Activated CD8-positive, alpha-beta T cell treated with anti-CD3 and anti-CD28 coated beads, Interleukin-2, amount 10 ng/mL, durations not matched to agents 7 days and 5 days (primary cell): ENCODE data around the gene SEMA4C. TPM values are rescaled to one million over a fixed set of nuclear protein-coding genes. Genes with fewer than 3 reads are reported as not detected.

ENCODE experiments used
- ATAC-seq: fragments of 150-1000 bp; cut with Tn5 transposase; one replicate; pipeline ENCODE4 v1.10.0; 2021; ENCODE audit warnings: moderate library complexity
- CTCF ChIA-PET: fragments of 350-600 bp; sonication (Branson Sonifier 250); formaldehyde crosslinking; loops from one replicate; lab custom pipeline; 2021; ENCODE audit warnings: antibody characterized with exemption; lab: Charles Lee
- POLR2A ChIA-PET: fragments of 350-600 bp; sonication (Branson Sonifier 250); formaldehyde crosslinking; loops from one replicate; lab custom pipeline; 2021; ENCODE audit warnings: antibody characterized with exemption; lab: Charles Lee
- DNase-seq: peaks from one replicate; pipeline ENCODE4 v3.0.0-alpha.2; 2020
- H3K27ac Mint-ChIP-seq: one replicate; pipeline ENCODE4 v1.8.0; 2021; ENCODE audit warnings: mild to moderate bottlenecking, mixed read lengths
- H3K27me3 Mint-ChIP-seq: one replicate; pipeline ENCODE4 v1.8.0; 2021; ENCODE audit warnings: low read depth, mixed read lengths
- H3K36me3 Mint-ChIP-seq: one replicate; pipeline ENCODE4 v1.8.0; 2021; ENCODE audit warnings: low read depth, mixed read lengths
- H3K4me1 Mint-ChIP-seq: one replicate; pipeline ENCODE4 v1.8.0; 2021; ENCODE audit warnings: low read depth, mixed read lengths
- H3K4me3 Mint-ChIP-seq: one replicate; pipeline ENCODE4 v1.8.0; 2021; ENCODE audit warnings: mild to moderate bottlenecking, mixed read lengths
- H3K9me3 Mint-ChIP-seq: one replicate; pipeline ENCODE4 v1.8.0; 2022; ENCODE audit warnings: mixed read lengths; ENCODE audit not compliant: insufficient read depth
- total RNA-seq, 2 experiments: library from RNA; stranded (reverse); gene quantifications; one replicate each; pipeline ENCODE4 v1.2.3, GENCODE V29; 2021

The SEMA4C gene
- total RNA-seq, 2 experiments from 2014 or later = 21.0 to 24.5 TPM

- H3K27ac Mint-ChIP-seq = no peak overlapping the region
- no peak for ATAC-seq
- no peak for DNase-seq
- peaks cover 8% of the 10 kb centered on the region for H3K27me3 Mint-ChIP-seq
- no peak overlapping the region for H3K4me3 Mint-ChIP-seq
- H3K4me1 Mint-ChIP-seq = peaks cover 37% of the 10 kb centered on the region
- CTCF ChIA-PET = no interaction called here
- H3K36me3 Mint-ChIP-seq = peaks cover 4% of the 10 kb centered on the region
- H3K9me3 Mint-ChIP-seq = no peaks in the 10 kb centered on the region
- POLR2A ChIA-PET = no interaction called here
Measured at GRCh38 chr2:96909611-96910021, 39.7 kb upstream of the SEMA4C start.

GRCh38 chr2:96907115-96908041, 37.5 kb upstream of the SEMA4C start:
- Mint-ChIP-seq H3K4me3 (no peak overlapping the region), H3K27ac (no peak overlapping the region), H3K9me3 (no peaks in the 10 kb centered on the region), H3K4me1 (peaks cover 19% of the 10 kb centered on the region), H3K36me3 (no peaks in the 10 kb centered on the region), H3K27me3 (peaks cover 8% of the 10 kb centered on the region)
- CTCF ChIA-PET = no interaction called here
- ATAC-seq (no peak), DNase-seq (no peak)
- POLR2A ChIA-PET = interaction anchor here (1.3 kb wide), 1 partner anchor 16 kb away, joined by 3 read pairs; no protein-coding TSS in a partner anchor

GRCh38 chr2:96906729-96907114, 36.8 kb upstream of the SEMA4C start:
- ATAC-seq = no peak

GRCh38 chr2:96903815-96904214, 33.9 kb upstream of the SEMA4C start:
- Mint-ChIP-seq H3K9me3 (no peaks in the 10 kb centered on the region), H3K27me3 (no peaks in the 10 kb centered on the region), H3K4me3 (no peak overlapping the region), H3K36me3 (no peaks in the 10 kb centered on the region), H3K4me1 (peaks cover 4% of the 10 kb centered on the region), H3K27ac (no peak overlapping the region)
- no peak for ATAC-seq
- POLR2A ChIA-PET = no interaction called here
- CTCF ChIA-PET = interaction anchor here (1.6 kb wide), 1 partner anchor 48 kb away, joined by 8 read pairs; no protein-coding TSS in a partner anchor
- no peak for DNase-seq

More at GRCh38 chr2:96906729-96907114, 36.8 kb upstream of the SEMA4C start:
- Mint-ChIP-seq H3K9me3 (no peaks in the 10 kb centered on the region), H3K27me3 (peaks cover 8% of the 10 kb centered on the region), H3K27ac (no peak overlapping the region), H3K4me3 (no peak overlapping the region), H3K4me1 (peaks cover 12% of the 10 kb centered on the region), H3K36me3 (no peaks in the 10 kb centered on the region)
- ChIA-PET CTCF (no interaction called here), POLR2A (interaction anchor here (0.6 to 1.3 kb wide), 2 partner anchors 15 to 23 kb away, joined by 3 read pairs; no protein-coding TSS in a partner anchor)
- DNase-seq = no peak

GRCh38 chr2:96903318-96903717, 33.4 kb upstream of the SEMA4C start:
- DNase-seq (no peak), ATAC-seq (no peak)
- CTCF ChIA-PET = no interaction called here
- POLR2A ChIA-PET = no interaction called here
- H3K36me3 Mint-ChIP-seq = no peaks in the 10 kb centered on the region
- H3K27me3 Mint-ChIP-seq = no peaks in the 10 kb centered on the region
- no peak overlapping the region for H3K27ac Mint-ChIP-seq
- no peak overlapping the region for H3K4me3 Mint-ChIP-seq
- H3K9me3 Mint-ChIP-seq = no peaks in the 10 kb centered on the region
- H3K4me1 Mint-ChIP-seq = peaks cover 4% of the 10 kb centered on the region

GRCh38 chr2:96900237-96900636, 30.4 kb upstream of the SEMA4C start:
- no peak overlapping the region for H3K4me3 Mint-ChIP-seq
- no peaks in the 10 kb centered on the region for H3K27me3 Mint-ChIP-seq
- ChIA-PET POLR2A (interaction anchor here (1.2 kb wide), 1 partner anchor 13 kb away, joined by 4 read pairs; no protein-coding TSS in a partner anchor), CTCF (interaction anchor here (1.2 kb wide), 1 partner anchor 105 kb away, joined by 3 read pairs; no protein-coding TSS in a partner anchor)
- H3K9me3 Mint-ChIP-seq = no peaks in the 10 kb centered on the region
- no peaks in the 10 kb centered on the region for H3K36me3 Mint-ChIP-seq
- no peak overlapping the region for H3K27ac Mint-ChIP-seq
- no peak for ATAC-seq
- DNase-seq = no peak
- peaks cover 18% of the 10 kb centered on the region for H3K4me1 Mint-ChIP-seq

- ChIA-PET POLR2A (no interaction called here), CTCF (interaction anchor here (1.4 kb wide), 1 partner anchor 21 kb away, joined by 3 read pairs; no protein-coding TSS in a partner anchor)
- H3K27me3 Mint-ChIP-seq = no peaks in the 10 kb centered on the region
- no peak overlapping the region for H3K4me3 Mint-ChIP-seq
- H3K27ac Mint-ChIP-seq = no peak overlapping the region
- peaks cover 18% of the 10 kb centered on the region for H3K4me1 Mint-ChIP-seq
- DNase-seq (no peak), ATAC-seq (no peak)
- H3K9me3 Mint-ChIP-seq = no peaks in the 10 kb centered on the region
- H3K36me3 Mint-ChIP-seq = no peaks in the 10 kb centered on the region
Measured at GRCh38 chr2:96899413-96899741, 29.5 kb upstream of the SEMA4C start.

GRCh38 chr2:96898641-96899412, 28.9 kb upstream of the SEMA4C start:
- H3K9me3 Mint-ChIP-seq = no peaks in the 10 kb centered on the region
- H3K4me3 Mint-ChIP-seq = no peak overlapping the region
- ATAC-seq (no peak), DNase-seq (no peak)
- no peaks in the 10 kb centered on the region for H3K27me3 Mint-ChIP-seq
- H3K27ac Mint-ChIP-seq = no peak overlapping the region
- H3K4me1 Mint-ChIP-seq = peaks cover 15% of the 10 kb centered on the region
- ChIA-PET CTCF (interaction anchor here (1.4 kb wide), 1 partner anchor 21 kb away, joined by 3 read pairs; no protein-coding TSS in a partner anchor), POLR2A (no interaction called here)
- H3K36me3 Mint-ChIP-seq = no peaks in the 10 kb centered on the region

GRCh38 chr2:96898135-96898505, 28.2 kb upstream of the SEMA4C start:
- ATAC-seq = no peak
- Mint-ChIP-seq H3K4me3 (no peak overlapping the region), H3K9me3 (no peaks in the 10 kb centered on the region), H3K4me1 (peaks cover 14% of the 10 kb centered on the region), H3K27me3 (no peaks in the 10 kb centered on the region), H3K36me3 (no peaks in the 10 kb centered on the region), H3K27ac (no peak overlapping the region)
- CTCF ChIA-PET = interaction anchor here (1.4 kb wide), 1 partner anchor 22 kb away, joined by 3 read pairs; no protein-coding TSS in a partner anchor
- DNase-seq = no peak
- POLR2A ChIA-PET = no interaction called here

- ChIA-PET CTCF (interaction anchor here (0.7 kb wide), 1 partner anchor 40 kb away, joined by 3 read pairs; the partner anchor contains the start of gene ANKRD39), POLR2A (interaction anchor here (1.7 kb wide), 1 partner anchor 10 kb away, joined by 5 read pairs; no protein-coding TSS in a partner anchor)
- Mint-ChIP-seq H3K9me3 (no peaks in the 10 kb centered on the region), H3K4me1 (peaks cover 16% of the 10 kb centered on the region), H3K36me3 (no peaks in the 10 kb centered on the region), H3K27me3 (no peaks in the 10 kb centered on the region), H3K27ac (no peak overlapping the region), H3K4me3 (no peak overlapping the region)
- ATAC-seq (no peak), DNase-seq (no peak)
Measured at GRCh38 chr2:96897491-96898134, 27.7 kb upstream of the SEMA4C start.
